ENCODE measurements around the gene HPGDS.

GRCh38 chr4:94371290-94371689 is 28.7 kb upstream of the HPGDS start:
- no peak for TF ChIP-seq EZH2phosphoT487 (IDR thresholded peaks at IDR 0.05; ENCODE audit: borderline replicate concordance, low read length)
- TF ChIP-seq CTCF (conservative IDR thresholded peaks at IDR 0.05; ENCODE audit: low read depth, low read length) = no peak
